Activated CD8-positive, alpha-beta memory T cell treated with anti-CD3 and anti-CD28 coated beads, Interleukin-2, amount 50 U/mL, for 1 hour (primary cell): ENCODE measurements around the gene GPR26.

ENCODE experiments used
- DNase-seq: peaks from one replicate; pipeline ENCODE4 v3.0.0-alpha.2; 2020; ENCODE audit errors: extremely low read depth

GPR26 gene

GRCh38 chr10:123666318-123667236 lies at the start of gene GPR26:
Gene GPR26, plus strand, starts transcription at chr10:123666355. Its CDS starts 53 bp downstream, at chr10:123666408.
- DNase-seq = no peak

DNA sequence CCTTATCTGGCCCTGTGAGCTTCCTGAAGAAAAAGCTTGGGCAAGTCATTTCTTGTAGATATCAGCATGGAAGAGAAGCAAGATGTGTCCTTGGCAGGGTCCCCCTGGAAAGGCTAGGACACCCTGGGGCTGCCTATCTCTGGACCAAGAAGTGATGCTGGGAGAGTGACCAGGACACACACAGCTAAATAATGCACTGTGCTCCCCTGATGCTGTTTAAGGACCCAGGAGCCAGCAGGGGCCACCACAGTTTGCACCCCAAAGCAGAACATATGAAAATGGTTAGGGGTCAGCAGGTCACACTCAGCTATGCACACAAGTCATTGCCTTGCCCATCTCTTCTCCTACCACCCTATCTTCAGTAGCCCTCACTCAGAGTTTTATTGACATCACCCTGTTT lies 47.9 kb upstream of the GPR26 start:
- DNase-seq = no peak

DNA sequence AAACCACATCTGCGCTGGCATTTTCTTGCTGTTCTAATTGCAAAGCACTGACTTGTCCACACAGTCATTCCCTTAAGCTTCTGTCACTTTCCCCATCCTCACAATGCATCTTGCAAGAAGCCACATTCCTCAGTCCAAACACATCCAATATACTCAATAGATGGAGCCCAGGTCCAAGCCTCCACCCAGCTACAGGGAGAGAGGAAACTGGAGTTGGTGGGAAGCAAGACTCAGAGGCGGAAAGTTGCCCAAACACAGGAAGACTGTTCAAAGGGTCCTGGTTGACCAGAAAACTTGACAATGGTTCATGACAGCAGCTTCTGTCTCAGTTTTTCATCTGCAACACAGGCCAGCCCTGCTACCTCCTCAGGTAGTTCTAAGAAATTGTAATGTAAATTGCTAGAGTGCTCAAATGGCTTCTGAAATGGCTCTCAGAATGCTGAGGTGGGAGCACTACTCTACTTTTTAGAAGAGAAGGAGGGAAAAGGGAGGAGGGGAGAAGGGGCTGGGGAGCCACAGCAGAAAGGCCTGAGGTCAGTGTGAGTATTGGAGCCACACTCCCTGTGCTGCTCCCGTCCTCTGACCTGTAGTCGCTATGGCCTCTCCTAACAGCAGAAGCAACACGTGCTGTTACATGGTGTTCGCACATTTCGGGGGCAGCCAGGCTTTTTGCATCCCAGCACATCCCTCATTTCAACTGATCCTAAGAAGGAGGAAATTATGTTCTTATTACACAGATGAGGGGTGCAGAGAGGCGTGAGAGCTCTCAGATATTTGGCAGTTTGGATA lies 46.9 kb upstream of the GPR26 start:
- no peak for DNase-seq

- DNase-seq = no peak
Observed at GRCh38 chr10:123620621-123621020, 45.5 kb upstream of the GPR26 start.

GRCh38 chr10:123621492-123621891 lies 44.7 kb upstream of the GPR26 start:
- DNase-seq = no peak

DNA sequence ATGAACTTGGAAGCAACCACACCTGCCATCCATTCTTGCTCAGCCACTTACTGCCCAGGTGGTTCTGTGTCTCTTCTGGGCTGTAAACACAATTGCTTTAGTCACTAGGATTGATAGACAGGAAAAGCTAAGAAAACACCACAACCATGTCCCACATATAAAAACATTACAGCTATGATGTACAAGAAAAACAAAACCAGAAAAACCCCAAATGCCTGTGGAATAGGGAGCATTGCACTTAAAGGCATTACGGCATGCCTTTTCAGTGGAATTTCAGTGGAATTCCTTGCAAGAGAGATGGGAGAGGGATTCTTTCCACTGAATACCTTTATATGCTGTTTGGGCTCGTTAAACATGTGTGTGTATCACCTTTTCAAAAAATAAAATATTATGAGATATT lies 44.2 kb upstream of the GPR26 start:
- DNase-seq = no peak

GRCh38 chr10:123622381-123622780 lies 43.8 kb upstream of the GPR26 start:
- DNase-seq = no peak

GRCh38 chr10:123624086-123624485 lies 42.1 kb upstream of the GPR26 start:
- DNase-seq = no peak

GRCh38 chr10:123633106-123633505 lies 33.0 kb upstream of the GPR26 start:
- DNase-seq = no peak

DNA sequence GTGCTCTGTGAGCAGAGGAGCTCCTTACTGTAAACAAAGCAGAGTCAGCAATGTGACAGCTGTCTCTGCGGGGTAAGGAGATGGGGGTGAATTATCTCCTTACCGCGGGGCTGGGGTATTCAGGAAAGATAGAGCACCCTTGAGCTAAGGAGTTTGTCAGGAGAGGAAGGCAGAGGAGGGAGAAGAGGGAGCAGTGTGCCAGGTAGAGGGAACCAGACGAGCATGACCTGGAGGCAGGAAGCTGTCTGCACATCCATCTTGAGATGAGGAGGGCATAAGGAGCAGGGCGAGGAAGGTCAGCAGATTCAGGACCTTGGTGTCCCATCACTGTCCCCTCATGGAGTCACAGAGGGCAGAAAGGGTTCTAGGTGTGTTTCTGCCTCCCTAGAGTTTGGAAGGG lies 32.5 kb upstream of the GPR26 start:
- DNase-seq = no peak

- DNase-seq = no peak
Observed at GRCh38 chr10:123634221-123634620, 31.9 kb upstream of the GPR26 start.

GRCh38 chr10:123635131-123635530 lies 31.0 kb upstream of the GPR26 start:
- DNase-seq = no peak

- DNase-seq = no peak
Observed at GRCh38 chr10:123635745-123636144, 30.4 kb upstream of the GPR26 start.

DNA sequence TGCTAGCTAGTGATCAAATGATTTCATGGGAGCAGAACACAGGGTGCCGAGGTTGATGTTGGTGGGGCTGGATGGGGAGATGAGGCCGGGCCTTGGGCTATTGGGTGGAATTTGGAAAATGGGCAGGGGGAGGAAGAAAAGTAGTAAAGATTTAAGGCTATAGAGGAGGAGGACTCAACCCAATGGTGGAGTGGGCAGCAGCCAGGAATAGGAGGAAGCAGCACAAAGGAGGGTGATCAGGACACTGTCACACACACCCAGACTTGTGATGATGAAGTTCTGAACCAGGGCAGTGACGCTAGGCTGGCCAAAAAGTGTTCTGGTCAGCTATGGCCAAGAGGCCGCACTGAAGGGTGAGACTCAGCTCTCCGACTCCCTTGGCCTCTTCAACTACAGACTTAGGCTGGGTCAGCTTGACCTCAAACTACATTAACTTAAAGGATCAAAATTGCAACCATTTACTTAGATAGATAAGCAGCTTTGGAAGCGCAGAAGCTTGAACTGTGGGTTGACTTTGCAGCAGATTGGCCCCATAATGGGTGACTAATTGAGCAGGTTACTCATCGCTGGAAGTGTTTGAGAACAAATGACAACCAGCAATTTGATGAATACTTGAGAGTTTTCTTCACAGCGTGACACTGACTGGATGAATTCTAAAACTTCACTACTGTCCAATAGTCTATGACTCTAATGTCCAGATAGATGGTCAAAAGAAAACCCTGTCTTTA lies 29.4 kb upstream of the GPR26 start:
- no peak for DNase-seq

- no peak for DNase-seq
Observed at GRCh38 chr10:123637326-123637880, 28.8 kb upstream of the GPR26 start.

DNA sequence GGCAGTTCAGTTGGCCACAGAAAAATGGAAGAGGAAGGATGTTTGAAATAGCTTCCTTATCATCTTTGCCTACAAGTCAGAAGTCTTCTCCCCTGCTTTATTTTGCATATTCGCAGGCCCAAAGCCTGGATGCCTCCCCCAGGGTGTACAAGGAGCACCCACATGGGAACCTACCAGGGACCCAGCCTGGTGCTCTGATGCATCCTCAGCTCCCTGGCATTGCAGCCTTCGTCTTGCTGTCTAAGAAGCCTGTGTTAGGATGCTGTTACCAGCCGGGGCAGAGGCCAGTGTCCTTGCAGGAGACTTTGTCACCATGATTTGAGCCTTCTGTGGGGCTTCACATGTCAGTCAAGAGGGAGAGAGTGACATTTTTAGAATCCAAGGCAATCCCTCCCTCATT lies 27.0 kb upstream of the GPR26 start:
- DNase-seq = no peak

DNA sequence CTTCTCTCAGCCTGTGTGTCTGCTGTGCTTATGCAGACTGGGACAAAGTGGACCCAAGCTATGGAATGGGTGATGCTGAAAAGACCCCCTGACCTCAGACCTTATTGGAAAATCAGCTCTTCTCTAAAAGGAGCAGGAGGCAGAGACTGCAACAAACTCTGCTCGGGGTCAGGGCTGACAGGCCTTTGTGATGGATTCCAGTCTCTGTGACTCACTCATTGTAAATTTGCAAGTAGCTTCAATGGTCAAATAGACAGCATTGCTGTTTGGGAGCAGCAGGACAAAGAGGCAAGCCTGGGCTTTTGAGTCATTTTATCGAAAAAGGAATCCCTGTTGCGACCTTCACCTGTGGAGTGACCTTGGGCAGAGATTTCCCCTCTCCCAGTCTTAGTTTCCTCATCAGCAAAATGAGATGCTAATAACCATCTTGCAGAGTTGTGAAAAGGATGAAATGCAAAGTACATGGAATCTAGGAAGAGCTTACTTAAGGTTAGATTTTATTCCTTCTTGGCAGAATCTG lies 26.1 kb upstream of the GPR26 start:
- no peak for DNase-seq

DNA sequence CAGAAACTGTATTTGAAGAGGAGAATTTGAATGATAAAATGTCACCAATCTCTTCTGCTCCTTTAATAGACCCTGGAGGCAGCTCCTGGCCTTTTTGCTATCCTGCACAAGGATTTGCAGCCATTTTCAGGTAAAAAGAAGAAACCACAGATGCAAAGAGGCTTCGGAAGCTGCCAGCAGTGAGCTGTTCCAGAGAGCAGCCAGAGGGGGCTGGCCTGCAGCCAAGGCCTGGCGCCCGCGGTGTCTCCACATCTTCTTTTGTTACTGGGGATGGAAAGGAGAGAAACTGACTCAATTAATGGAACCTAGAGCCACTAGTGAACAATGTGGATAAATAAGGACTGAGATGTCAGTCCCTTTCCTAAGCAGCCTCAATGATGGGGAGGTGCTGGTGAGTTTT lies 23.9 kb upstream of the GPR26 start:
- no peak for DNase-seq

GRCh38 chr10:123642697-123643096 lies 23.5 kb upstream of the GPR26 start:
- DNase-seq = no peak

- no peak for DNase-seq
Observed at GRCh38 chr10:123643315-123643714, 22.8 kb upstream of the GPR26 start.

- DNase-seq = no peak
Observed at GRCh38 chr10:123645016-123645415, 21.1 kb upstream of the GPR26 start.

- DNase-seq = no peak
Observed at GRCh38 chr10:123645615-123646014, 20.5 kb upstream of the GPR26 start.
